Measurements from ENCODE around the gene KCND3.

KCND3 gene

DNA sequence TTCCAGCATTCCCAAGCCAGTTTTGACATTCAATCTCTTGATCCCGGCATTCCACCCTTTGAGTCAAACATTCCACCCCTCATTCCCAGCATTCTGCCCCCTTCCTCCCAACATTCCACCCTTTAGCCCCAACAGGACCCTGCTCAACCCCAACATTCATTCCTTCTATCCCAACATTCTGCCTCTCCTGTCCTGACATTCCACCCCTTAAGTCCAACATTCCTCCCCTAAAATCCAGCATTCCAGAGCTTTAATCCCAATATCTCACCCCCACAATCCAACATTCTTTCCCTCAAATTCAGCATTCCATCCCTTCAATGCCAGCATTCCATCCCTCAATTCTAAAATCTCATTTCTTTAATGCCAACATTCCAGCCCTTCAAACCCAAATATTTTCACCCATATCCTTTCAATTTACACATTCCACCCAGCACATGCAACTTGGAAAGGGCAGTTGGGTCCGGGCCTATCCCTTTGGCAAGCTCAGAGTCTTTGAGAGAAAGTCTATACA lies 210.9 kb downstream of the KCND3 start:
- FAIRE-seq (peak; percentile 50), DNase-seq (ENCODE audit: insufficient read length) (no peak)
- TF ChIP-seq POLR2A (IDR thresholded peaks at IDR 0.05; ENCODE audit: low read depth, low read length) (no peak), POLR2AphosphoS5 (IDR thresholded peaks at IDR 0.05; ENCODE audit: low read depth, low read length) (no peak), TAF1 (IDR thresholded peaks at IDR 0.05; ENCODE audit: borderline replicate concordance, low read depth, low read length) (no peak)

GRCh38 chr1:111778066-111778465 lies 211.4 kb downstream of the KCND3 start:
- DNase-seq (ENCODE audit: insufficient read length) (no peak), FAIRE-seq (no peak)
- TF ChIP-seq POLR2A (IDR thresholded peaks at IDR 0.05; ENCODE audit: low read depth, low read length) (no peak), POLR2AphosphoS5 (IDR thresholded peaks at IDR 0.05; ENCODE audit: low read depth, low read length) (no peak), TAF1 (IDR thresholded peaks at IDR 0.05; ENCODE audit: borderline replicate concordance, low read depth, low read length) (no peak)

- FAIRE-seq, result no peak
- TF ChIP-seq POLR2A (IDR thresholded peaks at IDR 0.05; ENCODE audit: low read depth, low read length) (no peak), POLR2AphosphoS5 (IDR thresholded peaks at IDR 0.05; ENCODE audit: low read depth, low read length) (no peak), TAF1 (IDR thresholded peaks at IDR 0.05; ENCODE audit: borderline replicate concordance, low read depth, low read length) (no peak)
- DNase-seq (ENCODE audit: insufficient read length), result no peak
Observed at GRCh38 chr1:111777301-111777700, 212.2 kb downstream of the KCND3 start.

DNA sequence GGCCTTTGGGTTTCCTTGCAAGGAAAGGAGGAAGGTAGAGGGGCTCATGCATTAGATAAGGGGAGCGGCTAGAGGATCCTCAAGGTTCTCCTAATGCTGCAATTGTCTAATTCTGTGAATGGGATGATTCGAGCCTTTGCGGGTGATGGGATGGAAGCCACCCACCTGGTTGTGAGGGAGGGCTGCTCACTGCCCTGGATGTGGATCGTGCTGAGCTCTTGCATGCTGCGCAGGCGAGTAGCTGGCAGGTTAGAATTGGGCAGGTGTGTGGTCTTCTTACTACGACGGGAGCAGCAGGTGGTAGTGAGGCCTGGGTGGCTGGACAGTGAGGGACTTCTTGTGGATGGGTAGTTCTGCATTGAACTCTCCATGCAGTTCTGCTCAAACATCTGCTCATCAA lies 212.6 kb downstream of the KCND3 start:
- TF ChIP-seq POLR2A (IDR thresholded peaks at IDR 0.05; ENCODE audit: low read depth, low read length) (no peak), TAF1 (IDR thresholded peaks at IDR 0.05; ENCODE audit: borderline replicate concordance, low read depth, low read length) (no peak), POLR2AphosphoS5 (IDR thresholded peaks at IDR 0.05; ENCODE audit: low read depth, low read length) (no peak)
- FAIRE-seq (no peak), DNase-seq (ENCODE audit: insufficient read length) (no peak)

DNA sequence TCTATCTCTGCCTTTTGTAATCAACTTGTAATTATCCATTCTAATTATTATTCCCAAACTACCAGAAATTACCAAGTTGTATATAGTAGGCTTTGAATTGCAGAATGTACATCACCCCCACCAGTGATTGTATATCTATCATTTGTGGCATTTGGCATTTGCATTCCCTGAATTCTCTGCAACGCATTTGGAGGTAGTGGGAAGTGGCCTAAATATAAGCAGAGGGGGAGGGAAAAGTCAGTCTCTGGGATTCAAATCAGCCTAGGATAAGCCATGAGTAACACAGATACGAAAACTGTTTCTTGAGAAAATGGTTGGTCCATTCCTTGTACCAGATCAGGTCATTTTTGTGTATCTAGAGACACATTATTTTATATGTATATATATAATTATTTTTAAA lies 213.1 kb downstream of the KCND3 start:
- no peak for FAIRE-seq
- TF ChIP-seq POLR2A (IDR thresholded peaks at IDR 0.05; ENCODE audit: low read depth, low read length), result no peak
- TF ChIP-seq TAF1 (IDR thresholded peaks at IDR 0.05; ENCODE audit: borderline replicate concordance, low read depth, low read length), result no peak
- no peak for TF ChIP-seq POLR2AphosphoS5 (IDR thresholded peaks at IDR 0.05; ENCODE audit: low read depth, low read length)
- no peak for DNase-seq (ENCODE audit: insufficient read length)

DNA sequence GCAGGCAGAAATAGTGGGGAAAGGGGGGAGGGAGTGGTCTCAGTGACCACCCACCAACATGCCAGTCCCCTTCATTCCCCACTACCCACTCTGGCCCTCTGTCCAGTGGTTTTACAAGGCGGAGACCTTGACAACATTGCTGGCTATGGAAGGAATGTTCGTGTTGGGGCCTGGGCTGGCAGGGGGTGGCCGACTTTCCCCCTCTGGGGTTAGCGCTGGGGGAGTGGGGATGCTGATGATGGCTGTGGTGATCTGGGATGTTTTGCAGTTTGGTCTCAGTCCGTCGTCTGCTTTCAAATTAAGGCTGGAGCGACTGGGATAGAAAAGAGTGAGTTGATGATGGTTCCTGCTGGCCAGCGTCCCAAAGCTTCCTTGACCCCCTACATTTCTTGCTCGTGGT lies 213.5 kb downstream of the KCND3 start:
- FAIRE-seq, result no peak
- TF ChIP-seq TAF1 (IDR thresholded peaks at IDR 0.05; ENCODE audit: borderline replicate concordance, low read depth, low read length) (no peak), POLR2AphosphoS5 (IDR thresholded peaks at IDR 0.05; ENCODE audit: low read depth, low read length) (no peak), POLR2A (IDR thresholded peaks at IDR 0.05; ENCODE audit: low read depth, low read length) (no peak)
- DNase-seq (ENCODE audit: insufficient read length), result no peak

GRCh38 chr1:111770916-111771315 lies 218.6 kb downstream of the KCND3 start:
- FAIRE-seq, result no peak
- TF ChIP-seq TAF1 (IDR thresholded peaks at IDR 0.05; ENCODE audit: borderline replicate concordance, low read depth, low read length) (no peak), POLR2AphosphoS5 (IDR thresholded peaks at IDR 0.05; ENCODE audit: low read depth, low read length) (no peak), POLR2A (IDR thresholded peaks at IDR 0.05; ENCODE audit: low read depth, low read length) (no peak)
- DNase-seq (ENCODE audit: insufficient read length), result no peak

- TF ChIP-seq POLR2AphosphoS5 (IDR thresholded peaks at IDR 0.05; ENCODE audit: low read depth, low read length) (no peak), POLR2A (IDR thresholded peaks at IDR 0.05; ENCODE audit: low read depth, low read length) (0 out of 2 replicates have a peak, but pooled peaks have one; percentile 15), TAF1 (IDR thresholded peaks at IDR 0.05; ENCODE audit: borderline replicate concordance, low read depth, low read length) (no peak)
- no peak for DNase-seq (ENCODE audit: insufficient read length)
- FAIRE-seq, result peak; percentile 70
Observed at GRCh38 chr1:111769517-111770146, 219.8 kb downstream of the KCND3 start.

GRCh38 chr1:111768625-111769024 lies 220.8 kb downstream of the KCND3 start:
- DNase-seq (ENCODE audit: insufficient read length) (no peak), FAIRE-seq (no peak)
- TF ChIP-seq POLR2AphosphoS5 (IDR thresholded peaks at IDR 0.05; ENCODE audit: low read depth, low read length), result no peak
- TF ChIP-seq POLR2A (IDR thresholded peaks at IDR 0.05; ENCODE audit: low read depth, low read length), result no peak
- TF ChIP-seq TAF1 (IDR thresholded peaks at IDR 0.05; ENCODE audit: borderline replicate concordance, low read depth, low read length), result no peak

DNA sequence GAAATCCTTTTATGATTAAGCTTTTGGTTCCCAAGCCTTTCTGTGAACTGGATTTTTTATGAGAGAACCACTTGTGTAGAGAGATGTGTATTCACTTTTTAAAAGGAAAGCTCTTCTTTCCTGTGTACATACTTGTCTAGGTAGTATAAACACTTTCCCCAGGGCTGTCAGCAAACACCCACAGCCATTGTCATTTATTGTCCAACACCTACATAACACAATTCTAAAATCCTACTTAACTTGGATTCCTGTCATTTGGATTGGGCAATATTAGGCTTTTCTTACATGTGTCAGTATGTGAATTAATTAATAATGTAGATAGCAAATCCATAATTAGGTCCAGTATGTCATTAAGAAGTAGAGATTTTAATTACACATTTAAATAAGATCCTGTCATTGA lies 221.4 kb downstream of the KCND3 start:
- DNase-seq (ENCODE audit: insufficient read length) (no peak), FAIRE-seq (no peak)
- no peak for TF ChIP-seq TAF1 (IDR thresholded peaks at IDR 0.05; ENCODE audit: borderline replicate concordance, low read depth, low read length)
- TF ChIP-seq POLR2AphosphoS5 (IDR thresholded peaks at IDR 0.05; ENCODE audit: low read depth, low read length), result no peak
- no peak for TF ChIP-seq POLR2A (IDR thresholded peaks at IDR 0.05; ENCODE audit: low read depth, low read length)

DNA sequence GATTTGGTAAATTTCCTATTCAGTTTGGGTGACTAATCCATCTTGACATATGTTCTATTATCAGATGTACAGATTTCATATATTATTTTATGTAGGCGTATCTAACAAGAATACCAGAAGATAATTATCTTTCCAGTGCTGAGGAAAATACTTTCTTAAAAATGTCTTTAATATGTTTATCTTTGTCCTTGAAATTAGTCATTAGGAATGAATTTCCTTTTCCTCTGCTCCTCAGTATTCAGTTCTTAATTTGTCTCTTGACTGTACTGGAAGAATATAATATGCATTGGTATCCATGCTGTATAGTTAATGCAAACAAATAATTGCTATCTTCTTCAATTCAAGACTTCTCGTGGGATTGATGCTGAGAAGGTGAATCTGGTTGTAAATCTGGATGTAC lies 227.1 kb downstream of the KCND3 start:
- FAIRE-seq (no peak), DNase-seq (ENCODE audit: insufficient read length) (no peak)
- TF ChIP-seq TAF1 (IDR thresholded peaks at IDR 0.05; ENCODE audit: borderline replicate concordance, low read depth, low read length), result no peak
- no peak for TF ChIP-seq POLR2AphosphoS5 (IDR thresholded peaks at IDR 0.05; ENCODE audit: low read depth, low read length)
- no peak for TF ChIP-seq POLR2A (IDR thresholded peaks at IDR 0.05; ENCODE audit: low read depth, low read length)

GRCh38 chr1:111761717-111762116 lies 227.8 kb downstream of the KCND3 start:
- DNase-seq (ENCODE audit: insufficient read length) (no peak), FAIRE-seq (no peak)
- no peak for TF ChIP-seq POLR2AphosphoS5 (IDR thresholded peaks at IDR 0.05; ENCODE audit: low read depth, low read length)
- TF ChIP-seq POLR2A (IDR thresholded peaks at IDR 0.05; ENCODE audit: low read depth, low read length), result no peak
- TF ChIP-seq TAF1 (IDR thresholded peaks at IDR 0.05; ENCODE audit: borderline replicate concordance, low read depth, low read length), result no peak

Measured in GM12892 (cell line).